Parathyroid adenoma (tissue), 2 donors: ENCODE data around the gene HCRTR2.

Source experiments
- H2AFZ ChIP-seq: fragments of 300-600 bp; sonication (generic); one replicate; pipeline ENCODE4 v1.7.0; 2017; ENCODE audit warnings: antibody characterized with exemption, mild to moderate bottlenecking
- H3K27ac ChIP-seq: fragments of 300-600 bp; sonication (generic); one replicate; pipeline ENCODE4 v1.7.0; 2017
- H3K27me3 ChIP-seq: fragments of 300-600 bp; sonication (generic); one replicate; pipeline ENCODE4 v1.7.0; 2017; ENCODE audit warnings: low read length; ENCODE audit not compliant: control insufficient read depth, insufficient read depth
- H3K36me3 ChIP-seq: fragments of 300-600 bp; sonication (generic); one replicate; pipeline ENCODE4 v1.7.0; 2017; ENCODE audit warnings: low read length; ENCODE audit not compliant: control insufficient read depth, insufficient read depth
- H3K4me1 ChIP-seq: fragments of 300-600 bp; sonication (generic); one replicate; pipeline ENCODE4 v1.7.0; 2017; ENCODE audit warnings: control low read depth
- H3K4me2 ChIP-seq: fragments of 300-600 bp; sonication (generic); one replicate; pipeline ENCODE4 v1.7.0; 2017; ENCODE audit warnings: low read length
- H3K4me3 ChIP-seq: fragments of 300-600 bp; sonication (generic); one replicate; pipeline ENCODE4 v1.7.0; 2017; ENCODE audit warnings: low read depth, low read length
- H3K79me2 ChIP-seq: fragments of 300-600 bp; sonication (generic); one replicate; pipeline ENCODE4 v1.7.0; 2017; ENCODE audit warnings: control low read depth
- H3K9ac ChIP-seq: fragments of 300-600 bp; sonication (generic); one replicate; pipeline ENCODE4 v1.7.0; 2017; ENCODE audit warnings: mild to moderate bottlenecking
- H3K9me3 ChIP-seq: fragments of 300-600 bp; sonication (generic); one replicate; pipeline ENCODE4 v1.7.0; 2017; ENCODE audit warnings: low read length; ENCODE audit not compliant: control insufficient read depth
- CTCF ChIP-seq: fragments of 300-600 bp; sonication (generic); IDR thresholded peaks from one replicate; pipeline ENCODE4 v1.7.0; 2017; ENCODE audit warnings: antibody characterized with exemption, mild to moderate bottlenecking
- donor health status: primary hyperparathyroidism.

HCRTR2 gene

GRCh38 chr6:55167860-55168259 is 6.5 kb upstream of the HCRTR2 start:
- no peak overlapping the region for H3K4me3 ChIP-seq
- no peaks in the 10 kb centered on the region for H3K36me3 ChIP-seq
- no peaks in the 10 kb centered on the region for H3K79me2 ChIP-seq
- no peaks in the 10 kb centered on the region for H3K9me3 ChIP-seq
- H3K4me2 ChIP-seq, result no peak overlapping the region
- TF ChIP-seq CTCF, result no peak
- H3K27ac ChIP-seq, result no peak overlapping the region
- no peak overlapping the region for H3K9ac ChIP-seq
- H2AFZ ChIP-seq, result no peak overlapping the region
- no peaks in the 10 kb centered on the region for H3K27me3 ChIP-seq
- no peaks in the 10 kb centered on the region for H3K4me1 ChIP-seq

- Histone ChIP-seq H3K4me1 (no peaks in the 10 kb centered on the region), H2AFZ (no peak overlapping the region), H3K9ac (no peak overlapping the region), H3K79me2 (no peaks in the 10 kb centered on the region), H3K4me2 (peak overlapping the region; percentile 72), H3K9me3 (no peaks in the 10 kb centered on the region), H3K27ac (no peak overlapping the region), H3K36me3 (no peaks in the 10 kb centered on the region), H3K27me3 (no peaks in the 10 kb centered on the region), H3K4me3 (no peak overlapping the region)
- no peak for TF ChIP-seq CTCF
These were observed 1.0 kb downstream of the HCRTR2 start for GRCh38 chr6:55175078-55176049.

- no peak overlapping the region for H2AFZ ChIP-seq
- H3K27me3 ChIP-seq, result no peaks in the 10 kb centered on the region
- no peak overlapping the region for H3K27ac ChIP-seq
- no peaks in the 10 kb centered on the region for H3K36me3 ChIP-seq
- H3K9me3 ChIP-seq, result no peaks in the 10 kb centered on the region
- no peak overlapping the region for H3K4me2 ChIP-seq
- no peak overlapping the region for H3K9ac ChIP-seq
- no peaks in the 10 kb centered on the region for H3K4me1 ChIP-seq
- H3K4me3 ChIP-seq, result no peak overlapping the region
- H3K79me2 ChIP-seq, result no peaks in the 10 kb centered on the region
- no peak for TF ChIP-seq CTCF
These were observed 2.6 kb downstream of the HCRTR2 start for GRCh38 chr6:55176958-55177357.

- Histone ChIP-seq H3K4me2 (no peak overlapping the region), H3K9me3 (no peaks in the 10 kb centered on the region), H3K36me3 (no peaks in the 10 kb centered on the region), H3K4me1 (no peaks in the 10 kb centered on the region), H2AFZ (no peak overlapping the region), H3K27ac (no peak overlapping the region), H3K9ac (no peak overlapping the region), H3K27me3 (no peaks in the 10 kb centered on the region), H3K79me2 (no peaks in the 10 kb centered on the region), H3K4me3 (no peak overlapping the region)
- no peak for TF ChIP-seq CTCF
These were observed 5.9 kb downstream of the HCRTR2 start for GRCh38 chr6:55180258-55180657.
